ENCODE measurements around the gene STIM1. TPM values are rescaled to one million over a fixed set of nuclear protein-coding genes. Genes with fewer than 3 reads are reported as not detected.

Gene STIM1
- total RNA-seq, 1 experiment from 2014 or later = 18.1 TPM

GRCh38 chr11:3946455-3947017 lies 91.1 kb downstream of the STIM1 start:
- DNase-seq (ENCODE audit: low read depth) = no peak

GRCh38 chr11:3947061-3947460 lies 91.6 kb downstream of the STIM1 start:
- DNase-seq (ENCODE audit: low read depth) = peak; percentile 60

GRCh38 chr11:3949125-3949524 lies 93.7 kb downstream of the STIM1 start:
- no peak for DNase-seq (ENCODE audit: low read depth)

- peak; percentile 13 for DNase-seq (ENCODE audit: low read depth)
Measured at GRCh38 chr11:3950996-3951660, 95.7 kb downstream of the STIM1 start.

- DNase-seq (ENCODE audit: low read depth) = no peak
Measured at GRCh38 chr11:3952715-3953114, 97.3 kb downstream of the STIM1 start.

GRCh38 chr11:3953327-3953726 lies 97.9 kb downstream of the STIM1 start:
- DNase-seq (ENCODE audit: low read depth) = no peak

- peak; percentile 72 for DNase-seq (ENCODE audit: low read depth)
Measured at GRCh38 chr11:3954448-3955298, 99.2 kb downstream of the STIM1 start.

- no peak for DNase-seq (ENCODE audit: low read depth)
Measured at GRCh38 chr11:3955299-3955665, 99.8 kb downstream of the STIM1 start.

- DNase-seq (ENCODE audit: low read depth) = no peak
Measured at GRCh38 chr11:3956038-3956437, 100.6 kb downstream of the STIM1 start.

- no peak for DNase-seq (ENCODE audit: low read depth)
Measured at GRCh38 chr11:3956748-3957147, 101.3 kb downstream of the STIM1 start.

- DNase-seq (ENCODE audit: low read depth) = no peak
Measured at GRCh38 chr11:3957437-3957836, 102.0 kb downstream of the STIM1 start.

- DNase-seq (ENCODE audit: low read depth) = no peak
Measured at GRCh38 chr11:3958281-3958680, 102.8 kb downstream of the STIM1 start.

- DNase-seq (ENCODE audit: low read depth) = peak; percentile 58
Measured at GRCh38 chr11:3959015-3959902, 103.8 kb downstream of the STIM1 start.

GRCh38 chr11:3959903-3960265 lies 104.4 kb downstream of the STIM1 start:
- no peak for DNase-seq (ENCODE audit: low read depth)

GRCh38 chr11:3962406-3962840 lies 107.0 kb downstream of the STIM1 start:
- no peak for DNase-seq (ENCODE audit: low read depth)

- DNase-seq (ENCODE audit: low read depth) = no peak
Measured at GRCh38 chr11:3964056-3964455, 108.6 kb downstream of the STIM1 start.

- no peak for DNase-seq (ENCODE audit: low read depth)
Measured at GRCh38 chr11:3964935-3965604, 109.6 kb downstream of the STIM1 start.

GRCh38 chr11:3967695-3968094 lies 112.2 kb downstream of the STIM1 start:
- DNase-seq (ENCODE audit: low read depth) = no peak

- DNase-seq (ENCODE audit: low read depth) = no peak
Measured at GRCh38 chr11:3969200-3969599, 113.7 kb downstream of the STIM1 start.

GRCh38 chr11:3969613-3970012 lies 114.1 kb downstream of the STIM1 start:
- DNase-seq (ENCODE audit: low read depth) = no peak

- DNase-seq (ENCODE audit: low read depth) = no peak
Measured at GRCh38 chr11:3970108-3970507, 114.6 kb downstream of the STIM1 start.

All from HT1080 (cell line).